ENCODE data around the gene SDR42E2. TPM values are rescaled to one million over a fixed set of nuclear protein-coding genes. Genes with fewer than 3 reads are reported as not detected.

Gene SDR42E2
- total RNA-seq, 1 donor from 2014 or later: not detected

DNA sequence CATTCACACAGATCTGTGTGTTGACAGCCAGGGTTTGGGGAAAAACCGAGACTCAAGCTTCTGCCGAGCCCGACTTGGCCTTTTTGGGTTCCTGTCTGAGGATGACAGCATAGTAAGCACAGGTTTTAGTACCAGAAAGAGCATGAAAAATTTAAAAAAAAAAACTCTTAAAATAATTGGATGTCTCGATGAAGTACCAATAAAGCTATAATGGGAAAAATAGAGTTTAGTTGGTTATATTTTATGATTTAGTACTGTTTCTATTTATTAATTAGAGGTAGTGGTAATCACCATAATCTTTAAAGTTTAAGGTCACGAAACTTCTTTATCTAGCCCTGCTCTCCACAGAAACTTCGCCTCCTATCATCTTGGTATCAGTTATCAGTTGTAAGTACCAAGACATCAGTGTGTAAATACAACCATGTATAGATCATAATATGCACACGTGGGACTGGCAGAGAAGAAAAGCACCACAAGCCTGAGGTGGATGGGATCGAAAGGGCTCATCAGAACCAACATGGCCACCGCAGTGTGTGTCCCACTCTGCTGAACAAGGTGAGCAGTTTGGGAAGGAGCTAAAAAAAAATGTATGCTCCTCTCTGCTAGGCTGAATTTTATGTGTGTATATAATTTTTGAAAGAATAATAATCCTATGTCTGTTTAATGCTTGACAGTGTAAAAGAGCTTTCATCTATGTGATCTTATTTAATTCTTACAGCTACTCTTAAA is 29.4 kb downstream of the SDR42E2 start:
- TF ChIP-seq, protein P1, sequence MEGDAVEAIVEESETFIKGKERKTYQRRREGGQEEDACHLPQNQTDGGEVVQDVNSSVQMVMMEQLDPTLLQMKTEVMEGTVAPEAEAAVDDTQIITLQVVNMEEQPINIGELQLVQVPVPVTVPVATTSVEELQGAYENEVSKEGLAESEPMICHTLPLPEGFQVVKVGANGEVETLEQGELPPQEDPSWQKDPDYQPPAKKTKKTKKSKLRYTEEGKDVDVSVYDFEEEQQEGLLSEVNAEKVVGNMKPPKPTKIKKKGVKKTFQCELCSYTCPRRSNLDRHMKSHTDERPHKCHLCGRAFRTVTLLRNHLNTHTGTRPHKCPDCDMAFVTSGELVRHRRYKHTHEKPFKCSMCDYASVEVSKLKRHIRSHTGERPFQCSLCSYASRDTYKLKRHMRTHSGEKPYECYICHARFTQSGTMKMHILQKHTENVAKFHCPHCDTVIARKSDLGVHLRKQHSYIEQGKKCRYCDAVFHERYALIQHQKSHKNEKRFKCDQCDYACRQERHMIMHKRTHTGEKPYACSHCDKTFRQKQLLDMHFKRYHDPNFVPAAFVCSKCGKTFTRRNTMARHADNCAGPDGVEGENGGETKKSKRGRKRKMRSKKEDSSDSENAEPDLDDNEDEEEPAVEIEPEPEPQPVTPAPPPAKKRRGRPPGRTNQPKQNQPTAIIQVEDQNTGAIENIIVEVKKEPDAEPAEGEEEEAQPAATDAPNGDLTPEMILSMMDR (IDR thresholded peaks at IDR 0.05; ENCODE audit: unreplicated experiment): no peak
- Mint-ChIP-seq H3K4me3 (ENCODE audit: low read depth) (peak overlapping the region; percentile 92), H3K27me3 (peaks cover 15% of the 10 kb centered on the region), H3K36me3 (ENCODE audit: insufficient read depth) (peaks cover 2% of the 10 kb centered on the region), H3K9me3 (ENCODE audit: low read depth) (no peaks in the 10 kb centered on the region), H3K4me1 (ENCODE audit: low read depth) (peaks cover 11% of the 10 kb centered on the region), H3K27ac (peak overlapping the region; percentile 99)
- DNase-seq (ENCODE audit: low spot score, unreplicated experiment): no peak

DNA sequence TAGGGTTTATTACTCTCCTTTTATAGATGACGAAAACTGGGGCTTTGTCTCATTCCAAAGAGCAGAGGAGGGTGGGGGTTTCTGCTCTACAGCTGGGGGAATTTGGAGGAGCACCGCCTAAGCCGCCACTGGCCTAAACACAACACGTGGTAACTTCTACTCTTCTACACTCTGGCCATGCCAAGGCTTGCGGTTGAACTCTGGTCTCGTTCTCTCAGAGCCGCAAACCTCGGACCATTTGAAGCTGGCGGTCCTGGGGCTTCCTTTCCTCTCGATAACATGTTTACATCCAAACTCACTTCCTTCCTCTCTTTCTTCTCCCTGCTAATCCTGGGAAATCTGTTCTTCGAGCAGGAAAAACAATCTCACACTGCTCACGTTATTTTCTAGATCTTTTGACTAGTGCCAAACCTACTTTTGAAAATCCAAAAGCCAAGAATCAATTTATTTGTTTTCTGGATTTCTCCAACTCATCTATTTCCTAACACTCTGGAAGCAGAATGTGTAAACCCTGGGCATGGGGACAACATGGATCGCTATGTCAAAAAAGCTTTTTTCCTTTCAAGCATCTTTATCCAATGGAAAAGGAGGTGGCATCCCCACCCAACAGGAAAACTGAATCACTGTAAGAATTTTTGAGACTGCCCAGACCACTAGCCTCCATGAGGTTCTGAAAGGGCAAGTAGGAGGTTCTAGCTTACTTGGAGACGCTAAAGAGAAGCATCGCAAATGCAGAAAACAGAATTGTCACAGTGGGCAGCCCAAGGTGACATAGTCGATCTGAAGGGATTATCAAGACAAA is 30.2 kb downstream of the SDR42E2 start:
- TF ChIP-seq, protein P1 (IDR thresholded peaks at IDR 0.05; ENCODE audit: unreplicated experiment): no peak
- H3K4me3 Mint-ChIP-seq (ENCODE audit: low read depth): peak overlapping the region; percentile 92
- H3K9me3 Mint-ChIP-seq (ENCODE audit: low read depth): no peaks in the 10 kb centered on the region
- H3K27ac Mint-ChIP-seq: no peak overlapping the region
- H3K27me3 Mint-ChIP-seq: peaks cover 15% of the 10 kb centered on the region
- H3K4me1 Mint-ChIP-seq (ENCODE audit: low read depth): peaks cover 11% of the 10 kb centered on the region
- H3K36me3 Mint-ChIP-seq (ENCODE audit: insufficient read depth): peaks cover 2% of the 10 kb centered on the region
- no peak for DNase-seq (ENCODE audit: low spot score, unreplicated experiment)

DNA sequence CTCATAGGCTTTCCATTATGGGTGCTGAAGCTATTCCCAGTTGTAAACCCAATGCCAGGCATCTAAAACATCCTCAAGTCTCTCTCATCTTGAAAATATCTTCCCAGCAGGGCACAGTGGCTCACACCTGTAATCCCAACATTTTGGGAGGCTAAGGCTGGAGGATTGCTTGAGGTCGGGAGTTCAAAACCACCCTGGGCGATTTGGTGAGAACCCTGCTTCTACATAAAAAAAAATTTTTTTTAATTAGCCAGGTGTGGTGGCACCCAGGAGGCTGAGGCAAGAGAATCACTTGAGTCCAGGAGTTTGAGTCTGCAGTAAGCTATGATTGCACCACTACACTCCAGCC is 30.7 kb downstream of the SDR42E2 start:
- no peak for DNase-seq (ENCODE audit: low spot score, unreplicated experiment)
- Mint-ChIP-seq H3K4me3 (ENCODE audit: low read depth) (no peak overlapping the region), H3K27me3 (peaks cover 15% of the 10 kb centered on the region), H3K4me1 (ENCODE audit: low read depth) (peaks cover 11% of the 10 kb centered on the region), H3K27ac (no peak overlapping the region), H3K9me3 (ENCODE audit: low read depth) (no peaks in the 10 kb centered on the region), H3K36me3 (ENCODE audit: insufficient read depth) (peaks cover 2% of the 10 kb centered on the region)
- TF ChIP-seq, protein P1 (IDR thresholded peaks at IDR 0.05; ENCODE audit: unreplicated experiment): no peak

DNA sequence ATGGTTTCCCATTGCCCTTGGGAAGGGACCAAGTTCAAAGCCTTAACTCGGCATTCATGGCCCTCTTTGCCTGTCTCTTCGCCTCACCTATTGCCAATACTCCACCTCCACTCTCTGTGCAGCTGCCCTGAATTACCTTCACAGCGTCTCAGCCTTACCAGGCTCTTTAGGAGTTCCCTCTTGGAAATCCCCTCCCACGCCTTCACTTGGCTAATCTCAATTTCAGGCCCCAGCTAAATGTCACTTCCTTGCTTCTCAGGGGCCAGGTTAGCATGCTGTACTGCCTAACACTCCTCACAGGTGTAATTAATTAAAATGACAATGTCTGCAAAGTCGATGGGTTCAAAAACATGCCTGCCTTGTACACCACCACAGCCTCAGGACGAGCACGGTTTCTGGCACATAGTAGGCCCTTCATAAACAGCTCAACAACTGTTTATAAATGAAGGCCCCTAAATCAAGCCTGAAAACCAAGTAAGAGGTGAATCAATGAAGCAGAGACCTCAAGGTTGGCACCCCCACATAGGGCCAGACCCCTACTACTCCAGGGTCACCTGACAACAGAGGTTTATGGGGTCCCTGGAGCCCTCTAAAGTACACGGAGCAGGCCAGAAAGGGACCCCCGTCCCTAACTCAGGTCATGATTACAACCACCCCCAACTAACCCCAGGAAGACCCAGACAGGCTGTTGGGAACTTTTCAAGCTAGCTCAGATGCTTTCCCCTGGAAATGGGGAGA is 32.6 kb downstream of the SDR42E2 start:
- no peak for DNase-seq (ENCODE audit: low spot score, unreplicated experiment)
- Mint-ChIP-seq H3K36me3 (ENCODE audit: insufficient read depth) (peaks cover 2% of the 10 kb centered on the region), H3K4me3 (ENCODE audit: low read depth) (peak overlapping the region; percentile 85), H3K9me3 (ENCODE audit: low read depth) (no peaks in the 10 kb centered on the region), H3K27me3 (peaks cover 9% of the 10 kb centered on the region), H3K4me1 (ENCODE audit: low read depth) (peaks cover 5% of the 10 kb centered on the region), H3K27ac (peak overlapping the region; percentile 100)
- TF ChIP-seq, protein P1 (IDR thresholded peaks at IDR 0.05; ENCODE audit: unreplicated experiment): no peak

DNA sequence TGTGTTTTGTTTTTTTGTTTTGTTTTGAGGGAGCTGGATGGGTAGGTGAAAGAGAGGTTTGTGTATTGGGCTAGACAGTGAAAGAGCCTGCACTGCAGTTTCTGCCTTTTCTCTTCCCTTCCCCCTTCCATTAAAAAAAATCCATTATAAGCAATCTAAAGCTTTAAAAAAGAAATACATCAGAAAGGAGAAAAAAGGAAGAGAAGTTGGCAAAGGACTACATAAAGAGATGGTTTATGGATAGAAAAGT is 33.1 kb downstream of the SDR42E2 start:
- Mint-ChIP-seq H3K4me1 (ENCODE audit: low read depth) (peaks cover 5% of the 10 kb centered on the region), H3K27me3 (peaks cover 9% of the 10 kb centered on the region), H3K9me3 (ENCODE audit: low read depth) (no peaks in the 10 kb centered on the region), H3K36me3 (ENCODE audit: insufficient read depth) (peaks cover 2% of the 10 kb centered on the region), H3K4me3 (ENCODE audit: low read depth) (peak overlapping the region; percentile 85), H3K27ac (peak overlapping the region; percentile 100)
- TF ChIP-seq, protein P1 (IDR thresholded peaks at IDR 0.05; ENCODE audit: unreplicated experiment): no peak
- DNase-seq (ENCODE audit: low spot score, unreplicated experiment): no peak

Data from progenitor cell of endocrine pancreas (in vitro differentiated cells).